HUES64 (cell line): ENCODE measurements around the gene TMPRSS3.

Source experiments
- H3K27ac ChIP-seq: 2 replicates; pipeline ENCODE4 v1.7.0; 2013; ENCODE audit warnings: low read depth, low read length, inconsistent platforms
- H3K27me3 ChIP-seq: 2 replicates; pipeline ENCODE4 v1.6.1; 2013; ENCODE audit warnings: mild to moderate bottlenecking, low read length; ENCODE audit not compliant: insufficient read depth
- H3K36me3 ChIP-seq: 2 replicates; pipeline ENCODE4 v1.6.1; 2013; ENCODE audit warnings: mild to moderate bottlenecking, low read length; ENCODE audit not compliant: insufficient read depth
- H3K4me1 ChIP-seq: 2 replicates; pipeline ENCODE4 v1.6.1; 2013; ENCODE audit warnings: mild to moderate bottlenecking, low read length, moderate library complexity; ENCODE audit not compliant: insufficient read depth
- H3K4me3 ChIP-seq: 2 replicates; pipeline ENCODE4 v1.5.1; 2013; ENCODE audit warnings: mild to moderate bottlenecking, low read length, moderate library complexity
- H3K9ac ChIP-seq: 2 replicates; pipeline ENCODE4 v1.6.1; 2013; ENCODE audit warnings: mild to moderate bottlenecking, low read depth, low read length
- H3K9me3 ChIP-seq: 2 replicates; pipeline ENCODE4 v1.6.1; 2013; ENCODE audit warnings: low read depth, low read length; ENCODE audit not compliant: insufficient read depth
- WGBS: fragments of 150-250, 120-280 bp; methylation state at CpG from one replicate; pipeline ENCODE4 v1.1.7; 2013; ENCODE audit warnings: missing lambda C conversion rate; 5-methylcytosine and 5-hydroxymethylcytosine counted together

Gene TMPRSS3

GRCh38 chr21:42367367-42368165, 28.3 kb downstream of the TMPRSS3 start:
- Histone ChIP-seq H3K36me3 (no peaks in the 10 kb centered on the region), H3K27ac (no peak overlapping the region), H3K9me3 (no peaks in the 10 kb centered on the region), H3K9ac (no peak overlapping the region), H3K27me3 (no peaks in the 10 kb centered on the region), H3K4me3 (no peak overlapping the region), H3K4me1 (no peaks in the 10 kb centered on the region)
- WGBS, result 92% methylated on average over 14 of the region's 14 CpGs

DNA sequence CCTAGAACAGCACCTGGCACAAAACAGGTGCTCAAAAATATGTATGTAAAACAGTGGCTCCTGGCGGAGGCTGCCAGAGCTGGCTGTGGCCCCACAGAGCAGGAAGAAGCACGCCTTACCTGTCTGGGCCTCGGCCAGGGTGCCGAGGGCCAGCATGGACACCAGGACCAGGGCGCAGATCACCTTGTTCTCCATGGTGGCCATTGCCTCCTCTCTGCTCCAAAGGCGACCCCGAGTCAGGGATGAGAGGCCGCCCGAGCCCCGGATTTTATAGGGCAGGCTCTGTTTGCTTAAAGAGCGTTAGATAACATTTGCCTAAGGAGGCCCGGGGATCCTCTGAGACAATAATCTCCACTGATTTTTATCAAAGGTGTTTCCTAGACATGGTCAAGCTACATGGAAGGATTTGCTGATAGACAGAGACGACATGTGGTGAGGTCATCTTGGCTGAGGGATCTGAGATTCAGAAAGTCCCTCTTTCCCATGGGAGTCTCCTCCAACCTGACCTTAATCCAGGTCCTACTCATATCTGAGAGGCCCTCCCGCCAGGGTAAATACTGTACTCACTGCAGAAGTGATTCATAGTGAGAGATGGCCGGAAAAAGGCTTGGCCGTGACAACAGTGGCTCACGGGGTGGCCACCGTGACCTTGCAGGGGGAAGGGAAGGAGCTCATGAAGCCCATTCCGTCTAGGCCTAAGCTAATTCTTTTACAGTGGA, 29.4 kb downstream of the TMPRSS3 start, which contains the start of gene TFF1:
TFF1 (minus strand) TSS at position 244 of the 719 bp plus-strand sequence; CDS start at position 204, 40 bp downstream.
- WGBS, result 90% methylated on average over 19 of the region's 19 CpGs
- no peak within 1 kb of the TSS for H3K27ac ChIP-seq

DNA sequence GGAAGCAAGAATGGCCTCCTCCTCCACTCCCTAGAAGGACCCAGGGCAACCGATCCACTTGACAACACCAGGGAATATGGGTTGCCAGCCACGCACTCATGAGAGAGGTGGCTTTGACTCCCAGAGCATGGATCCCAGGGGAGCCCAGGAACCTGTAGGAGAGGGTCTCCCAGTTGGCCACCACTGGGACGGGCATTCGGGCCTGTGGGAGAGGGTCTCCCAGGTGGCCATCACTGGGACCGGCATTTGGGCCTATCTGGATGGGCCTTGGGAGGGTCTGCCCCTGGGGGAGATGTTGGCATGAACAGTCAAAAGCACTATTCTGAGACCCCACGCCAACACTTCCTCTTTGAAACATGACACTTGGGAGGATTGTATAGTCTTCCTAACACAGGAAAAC, 30.1 kb downstream of the TMPRSS3 start:
- Histone ChIP-seq H3K36me3 (no peaks in the 10 kb centered on the region), H3K9ac (no peak overlapping the region), H3K27ac (no peak overlapping the region), H3K4me3 (no peak overlapping the region), H3K27me3 (no peaks in the 10 kb centered on the region), H3K9me3 (no peaks in the 10 kb centered on the region), H3K4me1 (no peaks in the 10 kb centered on the region)
- WGBS, result 80% methylated on average over 6 of the region's 6 CpGs

More for the DNA sequence above, 29.4 kb downstream of the TMPRSS3 start, which contains the start of gene TFF1:
- Histone ChIP-seq H3K4me3 (no peak within 1 kb of the TSS), H3K4me1 (no peaks in the 10 kb centered on the region), H3K27me3 (no peaks in the 10 kb centered on the region), H3K36me3 (no peaks in the 10 kb centered on the region), H3K9ac (no peak within 1 kb of the TSS), H3K9me3 (no peaks in the 10 kb centered on the region)

DNA sequence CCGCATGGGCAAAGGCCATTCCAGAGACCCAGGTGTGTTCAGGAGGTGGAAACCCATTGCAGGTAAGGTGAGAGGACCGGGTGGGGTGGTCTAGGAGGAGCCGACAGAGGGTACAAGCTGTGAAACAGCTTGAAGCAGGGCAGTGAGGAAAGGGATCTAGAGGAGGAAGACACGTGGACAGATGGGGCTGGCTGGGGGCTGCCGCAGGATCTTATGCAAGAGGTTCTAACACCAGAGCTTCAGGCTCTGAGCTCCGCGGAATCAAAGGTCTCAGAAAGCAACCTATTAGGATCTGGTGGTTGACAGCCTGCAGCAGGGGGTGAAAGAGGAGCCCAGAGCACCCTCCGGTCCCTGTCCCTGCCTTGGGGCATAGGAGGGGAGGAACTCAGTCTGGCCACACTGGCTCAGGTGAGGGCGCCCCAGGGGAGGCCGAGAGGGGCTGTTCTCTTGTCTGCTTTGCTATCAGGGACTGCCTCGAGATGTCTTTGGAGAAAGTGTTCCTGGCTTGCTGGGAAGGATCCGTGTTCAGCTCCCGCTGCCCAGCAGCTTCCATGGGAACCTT, 31.5 kb downstream of the TMPRSS3 start:
- Histone ChIP-seq H3K9ac (no peak overlapping the region), H3K27me3 (no peaks in the 10 kb centered on the region), H3K4me1 (no peaks in the 10 kb centered on the region), H3K4me3 (no peak overlapping the region), H3K36me3 (no peaks in the 10 kb centered on the region), H3K27ac (no peak overlapping the region), H3K9me3 (peaks cover 6% of the 10 kb centered on the region; the same call in 1 of the 2 replicates)
- WGBS, result 90% methylated on average over 13 of the region's 13 CpGs

DNA sequence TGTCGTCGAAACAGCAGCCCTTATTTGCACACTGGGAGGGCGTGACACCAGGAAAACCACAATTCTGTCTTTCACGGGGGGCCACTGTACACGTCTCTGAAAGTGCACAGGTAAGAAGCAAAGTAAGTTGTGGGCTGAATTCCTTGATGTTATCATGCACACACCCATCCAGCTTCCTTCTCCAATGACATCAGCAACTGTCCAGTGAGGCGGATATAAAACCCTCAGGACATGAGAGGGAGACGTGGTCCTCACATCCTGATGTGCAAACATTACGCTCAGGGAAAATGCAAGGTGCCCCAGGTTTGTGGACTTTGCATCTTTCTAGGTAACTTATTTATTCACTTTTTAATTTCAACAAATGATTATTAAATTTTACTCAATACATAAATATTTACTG, 32.5 kb downstream of the TMPRSS3 start:
- WGBS, result 97% methylated on average over 8 of the region's 8 CpGs
- Histone ChIP-seq H3K9me3 (peaks cover 9% of the 10 kb centered on the region; the same call in 1 of the 2 replicates), H3K4me1 (no peaks in the 10 kb centered on the region)

GRCh38 chr21:42362700-42363099, 33.2 kb downstream of the TMPRSS3 start:
- 93% methylated on average over 7 of the region's 9 CpGs for WGBS
- Histone ChIP-seq H3K9me3 (peaks cover 9% of the 10 kb centered on the region; the same call in 1 of the 2 replicates), H3K36me3 (no peaks in the 10 kb centered on the region), H3K9ac (no peak overlapping the region), H3K27me3 (no peaks in the 10 kb centered on the region), H3K4me3 (no peak overlapping the region), H3K4me1 (no peaks in the 10 kb centered on the region), H3K27ac (no peak overlapping the region)

More for the DNA sequence above, 32.5 kb downstream of the TMPRSS3 start:
- no peak overlapping the region for H3K4me3 ChIP-seq
- no peak overlapping the region for H3K9ac ChIP-seq
- H3K27me3 ChIP-seq, result no peaks in the 10 kb centered on the region
- H3K36me3 ChIP-seq, result no peaks in the 10 kb centered on the region
- H3K27ac ChIP-seq, result no peak overlapping the region

DNA sequence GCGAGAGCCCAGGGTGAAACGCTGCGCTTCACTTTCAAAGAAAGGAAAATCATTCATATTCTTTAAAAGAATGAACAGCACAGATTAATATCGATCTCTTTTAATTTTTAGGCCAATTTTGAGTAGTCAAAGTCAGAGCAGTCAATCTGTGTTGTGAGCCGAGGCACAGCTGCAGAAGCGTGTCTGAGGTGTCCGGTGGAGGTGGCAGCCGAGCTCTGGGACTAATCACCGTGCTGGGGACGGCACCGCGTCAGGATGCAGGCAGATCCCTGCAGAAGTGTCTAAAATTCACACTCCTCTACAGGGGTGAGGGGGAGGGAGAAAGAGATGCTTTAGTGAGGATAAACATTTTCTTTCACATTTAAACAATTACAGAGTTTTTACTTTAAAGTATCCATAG, 33.7 kb downstream of the TMPRSS3 start:
- no peak overlapping the region for H3K27ac ChIP-seq
- H3K27me3 ChIP-seq, result no peaks in the 10 kb centered on the region
- no peaks in the 10 kb centered on the region for H3K4me1 ChIP-seq
- 86% methylated on average over 12 of the region's 12 CpGs for WGBS
- H3K9ac ChIP-seq, result no peak overlapping the region
- H3K9me3 ChIP-seq, result peaks cover 9% of the 10 kb centered on the region; the same call in 1 of the 2 replicates
- no peak overlapping the region for H3K4me3 ChIP-seq
- no peaks in the 10 kb centered on the region for H3K36me3 ChIP-seq

DNA sequence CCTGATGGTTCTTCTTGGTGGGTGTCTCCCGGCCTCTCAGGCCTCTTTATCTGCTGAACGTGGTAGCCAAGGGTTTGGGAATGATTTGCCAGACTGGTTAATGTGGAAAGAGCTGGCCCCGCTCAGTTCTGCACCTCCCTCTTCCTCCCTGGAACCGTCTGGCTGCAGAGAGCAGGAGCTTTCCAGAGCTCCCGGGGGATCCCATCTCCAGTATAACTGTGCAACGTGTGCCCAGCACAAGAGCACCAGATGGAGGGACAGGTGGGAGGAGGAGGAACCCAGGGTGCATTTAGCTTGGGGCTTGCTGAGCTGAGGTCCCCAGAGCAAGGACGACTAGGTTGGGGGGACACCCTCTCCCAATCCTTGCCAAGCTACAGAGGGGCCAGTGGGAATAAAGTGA, 34.6 kb downstream of the TMPRSS3 start:
- Histone ChIP-seq H3K4me3 (no peak overlapping the region), H3K36me3 (no peaks in the 10 kb centered on the region), H3K27ac (no peak overlapping the region), H3K27me3 (no peaks in the 10 kb centered on the region), H3K4me1 (no peaks in the 10 kb centered on the region), H3K9ac (no peak overlapping the region), H3K9me3 (peaks cover 9% of the 10 kb centered on the region; the same call in 1 of the 2 replicates)
- WGBS, result 78% methylated on average over 7 of the region's 7 CpGs

GRCh38 chr21:42360317-42360716, 35.5 kb downstream of the TMPRSS3 start:
- WGBS, result 85% methylated on average over 2 of the region's 2 CpGs
- H3K9ac ChIP-seq, result no peak overlapping the region
- H3K4me1 ChIP-seq, result no peaks in the 10 kb centered on the region
- no peaks in the 10 kb centered on the region for H3K36me3 ChIP-seq
- no peak overlapping the region for H3K27ac ChIP-seq
- H3K9me3 ChIP-seq, result peaks cover 9% of the 10 kb centered on the region; the same call in 1 of the 2 replicates
- H3K27me3 ChIP-seq, result no peaks in the 10 kb centered on the region
- H3K4me3 ChIP-seq, result no peak overlapping the region

DNA sequence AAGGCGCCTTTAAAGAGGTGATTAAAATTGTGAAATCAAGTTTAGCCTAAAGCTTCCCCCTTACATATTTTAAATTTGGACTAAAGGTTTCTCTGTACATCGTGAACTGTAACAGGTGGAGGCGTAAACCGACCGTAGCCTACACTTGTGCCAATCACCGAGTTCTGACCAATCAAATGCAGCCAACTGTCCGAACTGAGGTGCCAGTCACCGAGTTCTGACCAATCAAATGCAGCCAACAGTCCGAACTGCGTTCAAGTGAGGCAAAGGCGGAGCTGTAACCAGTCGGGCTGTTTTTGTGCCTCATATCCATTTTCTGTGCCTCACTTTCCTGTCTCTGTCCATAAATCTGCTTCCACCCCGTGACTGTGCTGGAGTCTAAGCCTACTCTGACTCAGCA, 36.9 kb downstream of the TMPRSS3 start:
- no peak overlapping the region for H3K27ac ChIP-seq
- H3K27me3 ChIP-seq, result no peaks in the 10 kb centered on the region
- 89% methylated on average over 13 of the region's 13 CpGs for WGBS
- H3K36me3 ChIP-seq, result no peaks in the 10 kb centered on the region
- H3K9ac ChIP-seq, result no peak overlapping the region
- no peaks in the 10 kb centered on the region for H3K4me1 ChIP-seq
- no peak overlapping the region for H3K4me3 ChIP-seq
- H3K9me3 ChIP-seq, result peaks cover 9% of the 10 kb centered on the region; the same call in 1 of the 2 replicates

DNA sequence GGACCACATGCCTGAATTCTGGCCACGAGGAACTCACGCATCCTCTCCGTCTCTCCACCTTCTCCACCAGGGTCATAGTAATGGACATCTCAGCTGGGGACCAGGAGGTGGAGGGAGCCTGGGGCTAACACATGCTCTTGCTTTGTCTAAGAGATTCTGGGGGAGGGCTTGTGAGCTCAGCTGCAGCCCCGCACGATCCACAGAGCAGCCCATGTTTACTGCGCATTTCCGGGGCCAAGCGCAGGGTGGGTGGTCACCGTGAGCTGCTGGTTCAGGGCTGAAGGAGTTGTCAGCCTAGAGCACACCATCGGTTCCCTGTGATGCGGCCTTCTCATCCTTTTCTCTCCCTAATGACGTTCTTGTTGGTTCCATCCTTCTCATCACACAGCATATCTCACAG, 37.6 kb downstream of the TMPRSS3 start:
- peaks cover 9% of the 10 kb centered on the region; the same call in 1 of the 2 replicates for H3K9me3 ChIP-seq
- H3K36me3 ChIP-seq, result no peaks in the 10 kb centered on the region
- WGBS, result 93% methylated on average over 12 of the region's 12 CpGs
- H3K27me3 ChIP-seq, result no peaks in the 10 kb centered on the region
- H3K9ac ChIP-seq, result no peak overlapping the region
- no peak overlapping the region for H3K27ac ChIP-seq
- no peaks in the 10 kb centered on the region for H3K4me1 ChIP-seq
- no peak overlapping the region for H3K4me3 ChIP-seq
